IPS-18a (cell line): Measurements from ENCODE around the gene CGREF1.

Experiments
- H3K27ac ChIP-seq: one replicate; pipeline ENCODE4 v1.5.1; 2013; ENCODE audit warnings: low read length
- H3K27me3 ChIP-seq: one replicate; pipeline ENCODE4 v1.6.1; 2013; ENCODE audit warnings: mild to moderate bottlenecking, low read length; ENCODE audit not compliant: control insufficient read depth, insufficient read depth
- H3K36me3 ChIP-seq: one replicate; pipeline ENCODE4 v1.6.1; 2013; ENCODE audit warnings: low read depth, low read length; ENCODE audit not compliant: control insufficient read depth
- H3K4me1 ChIP-seq: one replicate; pipeline ENCODE4 v1.6.1; 2013; ENCODE audit warnings: low read depth, low read length; ENCODE audit not compliant: control insufficient read depth
- H3K4me3 ChIP-seq: one replicate; pipeline ENCODE4 v1.5.1; 2013; ENCODE audit warnings: low read length
- H3K9ac ChIP-seq: one replicate; pipeline ENCODE4 v1.6.1; 2013; ENCODE audit warnings: mild to moderate bottlenecking, low read length, moderate library complexity
- H3K9me3 ChIP-seq: one replicate; pipeline ENCODE4 v1.6.1; 2013; ENCODE audit warnings: low read depth, low read length; ENCODE audit not compliant: control insufficient read depth

Gene CGREF1

DNA sequence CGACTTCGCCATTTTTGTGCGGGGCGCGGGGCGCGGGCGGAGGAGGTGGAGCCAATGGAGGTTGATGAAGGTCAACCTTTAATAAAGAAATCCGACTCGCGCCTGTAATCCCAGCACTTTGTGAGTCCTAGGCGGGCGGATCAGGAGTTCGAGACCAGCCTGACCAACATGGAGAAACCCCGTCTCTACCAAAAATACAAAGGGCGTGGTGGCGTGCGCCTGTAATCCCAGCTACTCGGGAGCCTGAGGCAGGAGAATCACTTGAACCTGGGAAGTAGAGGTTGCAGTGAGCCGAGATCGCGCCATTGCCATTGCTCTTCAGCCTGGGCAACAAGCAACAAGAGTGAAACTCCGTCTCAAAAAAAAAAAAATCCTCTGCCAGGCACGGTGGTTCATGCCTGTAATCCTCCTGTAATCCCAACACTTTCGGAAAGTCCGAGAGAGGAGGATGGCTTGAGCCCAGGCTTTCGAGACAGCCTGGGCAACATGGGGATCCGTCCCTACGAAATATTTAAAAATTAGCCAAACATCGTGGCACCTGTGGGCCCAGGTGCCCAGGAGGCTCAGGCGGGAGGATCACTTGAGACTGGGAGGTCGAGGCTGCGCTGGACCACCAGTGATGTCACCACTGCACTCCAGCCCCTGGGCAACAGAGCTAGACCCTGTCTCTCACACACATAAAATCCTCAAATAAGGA, 16.0 kb upstream of the CGREF1 start:
- H3K36me3 ChIP-seq, result peaks cover 14% of the 10 kb centered on the region
- no peak overlapping the region for H3K27ac ChIP-seq
- no peaks in the 10 kb centered on the region for H3K27me3 ChIP-seq
- H3K9ac ChIP-seq, result no peak overlapping the region
- no peaks in the 10 kb centered on the region for H3K9me3 ChIP-seq
- H3K4me3 ChIP-seq, result peak overlapping the region; percentile 89
- peaks cover 6% of the 10 kb centered on the region for H3K4me1 ChIP-seq

DNA sequence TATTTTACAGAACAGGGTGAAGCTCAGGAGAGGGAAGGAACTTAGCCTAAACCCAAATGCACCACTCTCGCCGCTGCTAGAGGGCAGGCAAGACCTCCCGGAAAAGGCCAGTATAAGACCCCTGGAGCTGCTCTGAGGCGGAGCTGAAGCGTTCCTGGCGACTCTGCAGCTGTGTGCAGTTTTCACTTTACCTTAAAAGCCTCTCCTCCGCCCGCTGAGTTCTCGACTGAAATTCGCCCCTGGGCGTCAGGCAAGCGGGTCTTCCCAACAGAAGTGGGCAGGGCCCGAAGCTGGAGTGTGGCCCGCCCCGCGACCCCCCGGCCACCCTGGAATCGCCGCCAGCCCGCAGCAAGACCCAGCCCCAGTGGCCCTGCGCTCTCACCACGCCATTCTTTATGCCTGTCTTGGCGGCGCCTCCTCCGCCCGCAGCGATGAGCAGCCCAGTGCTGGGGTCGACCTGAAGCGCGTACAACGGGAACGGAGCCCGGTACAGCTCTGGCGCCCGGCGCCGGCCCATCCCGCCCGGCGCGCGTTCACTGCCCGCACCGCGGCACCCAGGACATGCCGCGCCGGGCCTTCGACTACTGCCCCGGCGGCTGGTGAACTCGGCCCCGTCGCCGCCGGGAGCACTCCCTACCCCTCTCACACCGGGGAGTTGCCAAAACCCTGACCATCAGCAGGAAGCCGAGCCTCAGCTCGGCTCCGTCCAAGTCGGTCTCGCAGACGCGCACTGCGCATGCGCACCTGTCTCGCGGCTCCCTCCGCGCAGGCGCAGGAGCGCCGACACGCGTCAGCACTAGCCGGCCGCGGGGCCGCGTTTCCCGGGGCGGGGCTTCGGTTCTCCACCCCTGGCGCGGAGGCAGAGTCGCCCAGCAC, 15.2 kb upstream of the CGREF1 start, which contains the start of gene PREB:
Gene PREB, minus strand, starts transcription at position 732 of the 876 bp plus-strand sequence. Its CDS starts 215 bp downstream, at position 517.
- H3K36me3 ChIP-seq, result peaks cover 14% of the 10 kb centered on the region
- H3K4me1 ChIP-seq, result peaks cover 6% of the 10 kb centered on the region
- H3K9me3 ChIP-seq, result no peaks in the 10 kb centered on the region
- peak within 1 kb of the TSS; percentile 89 for H3K4me3 ChIP-seq
- peak within 1 kb of the TSS; percentile 72 for H3K9ac ChIP-seq
- no peaks in the 10 kb centered on the region for H3K27me3 ChIP-seq
- no peak within 1 kb of the TSS for H3K27ac ChIP-seq

DNA sequence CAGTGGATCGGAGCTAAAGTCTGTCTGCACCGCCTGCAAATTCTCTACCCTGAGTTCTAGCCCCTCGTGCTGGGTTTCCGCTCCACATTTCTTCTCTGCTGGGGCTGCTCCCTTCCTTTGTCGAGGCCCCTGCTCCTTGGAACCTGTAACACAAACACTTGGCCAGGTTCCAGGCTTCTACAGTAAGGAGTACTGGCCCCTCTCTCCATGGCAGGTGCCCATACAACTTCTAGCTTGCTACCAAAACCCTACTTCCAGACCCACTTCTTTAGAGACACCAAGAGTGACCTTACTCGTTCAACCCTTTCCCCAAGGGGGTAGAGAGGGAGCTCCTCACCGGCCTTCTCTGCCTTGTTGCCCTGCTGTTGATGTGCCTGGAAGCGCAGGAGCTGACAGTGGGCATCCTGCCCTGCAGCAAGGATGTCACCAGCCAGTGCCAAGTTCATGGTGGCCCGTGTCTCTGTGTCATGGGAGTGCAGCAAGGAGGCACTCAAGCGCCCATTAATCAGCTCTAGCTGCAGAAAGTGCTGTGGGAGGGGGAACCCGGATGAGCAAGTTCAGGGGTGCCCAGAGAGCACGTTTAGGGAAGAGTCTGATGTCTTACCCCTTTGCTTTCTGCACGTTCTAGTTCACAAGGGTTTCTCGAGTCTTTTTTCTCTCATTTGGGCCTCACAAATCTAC, 14.4 kb upstream of the CGREF1 start:
- Histone ChIP-seq H3K27ac (no peak overlapping the region), H3K9me3 (no peaks in the 10 kb centered on the region), H3K4me1 (peaks cover 6% of the 10 kb centered on the region), H3K9ac (peak overlapping the region; percentile 72), H3K36me3 (peaks cover 14% of the 10 kb centered on the region), H3K4me3 (peak overlapping the region; percentile 89), H3K27me3 (no peaks in the 10 kb centered on the region)

DNA sequence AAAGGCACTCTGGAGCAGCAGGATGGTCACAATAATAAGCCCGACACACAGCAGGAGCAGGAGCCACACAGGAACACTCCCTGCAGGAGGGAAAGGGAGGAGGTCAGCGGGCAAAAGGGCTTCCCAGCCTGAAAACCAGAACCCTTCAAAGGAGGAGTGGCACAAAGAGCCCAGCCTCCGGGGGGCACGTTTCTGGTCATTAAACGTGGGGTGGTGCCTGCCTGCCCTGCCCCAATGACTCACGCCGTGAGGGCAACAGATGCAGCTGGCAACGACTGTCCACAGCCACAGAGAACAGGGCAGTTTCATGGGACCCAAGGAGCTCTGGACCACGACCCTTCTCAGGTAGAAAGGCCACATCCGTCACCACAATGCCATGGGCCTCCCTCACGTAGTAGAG, 12.5 kb upstream of the CGREF1 start:
- no peak overlapping the region for H3K4me3 ChIP-seq
- no peaks in the 10 kb centered on the region for H3K9me3 ChIP-seq
- H3K27ac ChIP-seq, result no peak overlapping the region
- no peak overlapping the region for H3K9ac ChIP-seq
- peaks cover 6% of the 10 kb centered on the region for H3K4me1 ChIP-seq
- H3K36me3 ChIP-seq, result peaks cover 14% of the 10 kb centered on the region
- no peaks in the 10 kb centered on the region for H3K27me3 ChIP-seq

DNA sequence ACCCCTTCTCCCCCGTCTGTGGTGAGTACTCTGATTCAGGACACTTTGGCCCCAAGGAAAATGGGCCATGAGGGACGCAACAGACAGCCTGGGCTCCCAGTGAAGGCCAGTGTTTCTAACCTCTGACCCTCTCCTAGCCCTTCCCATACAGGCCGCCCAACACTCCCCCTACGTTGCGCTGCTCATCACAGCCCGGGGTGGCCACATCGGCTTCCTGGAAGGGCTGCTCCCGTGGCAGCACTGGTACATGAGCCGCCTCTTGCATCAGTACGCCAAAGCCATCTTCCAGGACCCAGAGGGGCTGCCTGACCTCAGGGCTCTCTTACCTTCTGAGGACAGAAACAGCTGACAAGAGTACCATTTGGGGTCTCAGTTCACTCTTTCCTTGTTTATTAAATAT, 11.5 kb upstream of the CGREF1 start:
- H3K36me3 ChIP-seq, result peaks cover 14% of the 10 kb centered on the region
- no peaks in the 10 kb centered on the region for H3K9me3 ChIP-seq

DNA sequence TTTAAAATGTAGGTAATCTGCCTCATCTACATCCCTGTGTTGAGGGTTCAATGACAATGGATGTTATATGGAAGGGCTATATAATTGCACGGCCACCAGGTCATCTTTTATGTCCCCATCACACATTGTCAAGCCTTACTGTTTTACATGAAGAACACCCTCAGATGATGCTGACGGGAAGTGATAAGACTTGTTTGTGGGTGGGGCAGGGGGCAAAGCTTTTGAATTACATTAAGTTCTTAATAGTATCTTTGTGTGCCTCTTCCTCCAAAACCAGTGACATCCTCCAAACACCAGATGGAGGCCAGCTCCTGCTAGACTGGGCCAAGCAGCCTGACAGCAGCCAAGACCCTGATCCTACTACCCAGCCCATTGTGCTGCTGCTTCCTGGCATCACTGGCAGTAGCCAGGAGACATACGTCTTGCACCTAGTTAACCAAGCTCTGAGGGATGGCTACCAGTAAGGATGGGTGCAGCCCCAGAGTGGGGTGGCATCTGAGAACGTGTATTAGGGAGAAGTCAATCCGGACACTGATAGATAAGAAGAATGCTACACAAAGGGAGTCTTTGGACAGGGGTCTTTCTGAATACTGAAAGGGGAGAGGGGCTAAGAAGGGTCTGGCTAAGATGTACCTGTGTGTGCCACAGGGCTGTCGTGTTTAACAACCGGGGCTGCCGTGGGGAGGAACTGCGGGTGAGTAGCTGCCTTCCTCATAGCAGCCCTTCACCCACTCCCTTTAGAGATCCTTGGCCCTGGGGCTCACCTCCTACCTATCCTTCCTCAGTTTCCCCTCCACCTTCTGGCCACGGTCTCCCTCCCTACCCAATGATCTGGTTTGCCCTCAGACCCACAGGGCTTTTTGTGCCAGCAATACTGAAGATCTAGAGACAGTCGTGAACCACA, 10.0 kb upstream of the CGREF1 start:
- peaks cover 14% of the 10 kb centered on the region for H3K36me3 ChIP-seq
- no peak overlapping the region for H3K9ac ChIP-seq

More for the DNA sequence above, 11.5 kb upstream of the CGREF1 start:
- Histone ChIP-seq H3K4me3 (no peak overlapping the region), H3K4me1 (peaks cover 6% of the 10 kb centered on the region), H3K27ac (no peak overlapping the region), H3K9ac (no peak overlapping the region), H3K27me3 (no peaks in the 10 kb centered on the region)

DNA sequence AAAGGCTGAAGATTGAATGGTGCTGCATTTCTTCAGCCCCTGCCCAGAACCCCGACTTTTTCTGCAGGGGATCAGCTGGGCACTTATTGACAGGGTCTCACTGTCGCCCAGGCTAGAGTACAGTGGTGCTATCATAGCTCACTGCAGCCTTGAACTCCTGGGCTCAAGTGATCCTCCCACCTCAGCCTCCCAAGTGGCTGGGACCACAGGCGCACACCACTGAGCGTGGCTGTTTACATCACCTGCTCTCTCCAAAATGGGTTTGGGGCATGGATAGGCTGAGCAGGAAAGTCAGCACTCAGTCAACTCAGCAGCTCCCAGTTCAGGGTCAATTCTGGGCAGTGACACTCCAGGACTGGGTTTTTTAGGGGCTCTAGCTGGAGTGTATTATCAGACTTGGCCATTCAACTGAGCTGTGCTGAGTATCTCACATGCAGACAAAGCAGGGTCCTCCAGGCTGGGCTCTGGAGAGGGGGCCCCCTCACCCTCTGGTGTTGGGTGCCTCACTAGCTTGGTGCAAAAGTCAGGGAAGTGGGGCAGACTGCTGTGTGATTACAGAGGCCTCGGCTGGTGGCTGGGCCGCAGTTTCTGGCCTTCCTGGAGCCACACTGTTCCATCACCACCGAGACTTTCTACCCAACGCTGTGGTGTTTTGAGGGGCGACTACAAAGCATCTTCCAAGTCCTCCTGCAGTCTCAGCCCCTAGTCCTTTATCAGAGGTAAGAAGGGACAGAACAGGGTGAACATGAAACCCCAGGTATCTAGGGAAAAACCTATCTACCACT, 9.1 kb upstream of the CGREF1 start:
- Histone ChIP-seq H3K27me3 (peaks cover 15% of the 10 kb centered on the region), H3K4me1 (peaks cover under 1% of the 10 kb centered on the region), H3K36me3 (peaks cover 14% of the 10 kb centered on the region)

More for the DNA sequence above, 10.0 kb upstream of the CGREF1 start:
- Histone ChIP-seq H3K4me3 (no peak overlapping the region), H3K27ac (no peak overlapping the region), H3K9me3 (no peaks in the 10 kb centered on the region), H3K4me1 (peaks cover 6% of the 10 kb centered on the region), H3K27me3 (peaks cover 9% of the 10 kb centered on the region)

DNA sequence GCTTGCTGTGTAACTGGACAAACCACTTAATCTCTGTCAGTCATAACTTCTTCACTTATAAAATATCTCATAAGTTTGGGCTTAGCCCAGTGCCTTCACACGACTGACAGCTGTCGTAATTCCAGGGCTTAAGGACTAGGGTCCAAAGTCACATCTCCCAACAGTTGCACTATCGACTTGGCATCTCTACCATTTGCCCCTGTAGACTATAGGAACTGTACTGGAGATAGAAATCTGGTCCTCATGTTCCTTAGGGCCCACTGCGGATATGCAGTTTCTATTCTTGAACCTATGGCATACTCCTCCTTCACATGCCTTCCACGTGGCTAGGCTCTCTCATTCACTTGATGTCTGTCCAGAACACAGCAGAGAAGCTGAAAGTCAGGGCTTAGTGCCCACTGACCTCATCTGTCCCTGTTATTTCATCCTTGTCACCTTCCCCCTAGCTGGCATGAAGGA, 7.4 kb upstream of the CGREF1 start:
- Histone ChIP-seq H3K36me3 (peaks cover 7% of the 10 kb centered on the region), H3K4me1 (no peaks in the 10 kb centered on the region), H3K27ac (no peak overlapping the region), H3K9ac (no peak overlapping the region), H3K27me3 (peaks cover 33% of the 10 kb centered on the region), H3K4me3 (no peak overlapping the region), H3K9me3 (no peaks in the 10 kb centered on the region)

More for the DNA sequence above, 9.1 kb upstream of the CGREF1 start:
- H3K9ac ChIP-seq, result no peak overlapping the region
- H3K27ac ChIP-seq, result no peak overlapping the region
- no peak overlapping the region for H3K4me3 ChIP-seq
- H3K9me3 ChIP-seq, result no peaks in the 10 kb centered on the region

DNA sequence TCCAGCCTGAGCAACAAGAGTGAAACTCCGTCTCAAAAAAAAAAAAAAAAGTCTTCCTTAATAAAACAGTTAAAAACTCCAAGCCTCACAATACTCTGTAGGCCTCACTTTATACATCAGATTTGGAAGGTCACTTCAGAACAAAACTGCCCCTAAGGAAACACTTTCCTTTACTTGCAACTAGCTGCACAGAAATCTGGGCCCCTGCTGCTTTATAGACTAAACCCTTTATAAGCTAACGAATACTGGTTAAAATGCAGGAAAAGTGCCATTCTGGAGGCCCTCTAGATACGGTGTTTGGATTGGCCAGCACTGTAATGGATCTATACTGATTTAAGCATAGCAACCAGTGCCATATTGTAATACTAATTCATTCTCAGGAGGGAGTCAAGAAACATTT, 6.2 kb upstream of the CGREF1 start:
- Histone ChIP-seq H3K4me1 (no peaks in the 10 kb centered on the region), H3K4me3 (no peak overlapping the region), H3K9ac (no peak overlapping the region), H3K27ac (no peak overlapping the region), H3K27me3 (peaks cover 44% of the 10 kb centered on the region), H3K36me3 (no peaks in the 10 kb centered on the region), H3K9me3 (no peaks in the 10 kb centered on the region)
